Body of pancreas (tissue), 4 donors: ENCODE measurements around the gene PES1.

Source experiments
- POLR2A ChIP-seq, 3 donors: fragments of 450-650 bp; IDR thresholded peaks; one replicate each; pipeline ENCODE4 v1.6.1; 2016; ENCODE audit warnings: antibody characterized with exemption in 3 of 3, mild to moderate bottlenecking in 2 of 3
- TF ChIP-seq, protein P1 (sequence below), 7 experiments: fragments of 450-650 bp in 4 of 7; fragments of 200-600 bp in 3 of 7; sonication (generic) in 3 of 7; IDR thresholded peaks; one replicate each; pipeline ENCODE4 v1.5.1; 2016 to 2019; ENCODE audit warnings: antibody characterized with exemption in 7 of 7

DNA sequence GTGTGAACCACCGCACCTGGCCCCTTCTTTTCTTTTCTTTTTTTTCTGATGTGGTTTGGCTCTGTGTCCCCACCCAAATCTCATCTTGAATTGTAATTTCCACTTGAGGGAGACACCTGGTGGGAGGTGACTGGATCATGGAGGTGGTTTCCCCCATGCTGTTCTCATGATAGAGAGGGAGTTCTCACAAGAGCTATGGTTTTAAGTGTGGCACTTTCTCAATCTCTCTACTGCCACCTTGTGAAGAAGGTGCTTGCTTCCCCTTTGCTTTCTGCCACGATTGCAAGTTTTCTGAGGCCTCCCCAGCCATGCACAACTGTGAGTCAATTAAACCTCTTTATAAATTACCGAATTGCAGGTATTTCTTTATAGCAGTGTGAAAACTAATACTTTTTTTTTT, 10.3 kb upstream of the PES1 start:
- TF ChIP-seq, protein P1, sequence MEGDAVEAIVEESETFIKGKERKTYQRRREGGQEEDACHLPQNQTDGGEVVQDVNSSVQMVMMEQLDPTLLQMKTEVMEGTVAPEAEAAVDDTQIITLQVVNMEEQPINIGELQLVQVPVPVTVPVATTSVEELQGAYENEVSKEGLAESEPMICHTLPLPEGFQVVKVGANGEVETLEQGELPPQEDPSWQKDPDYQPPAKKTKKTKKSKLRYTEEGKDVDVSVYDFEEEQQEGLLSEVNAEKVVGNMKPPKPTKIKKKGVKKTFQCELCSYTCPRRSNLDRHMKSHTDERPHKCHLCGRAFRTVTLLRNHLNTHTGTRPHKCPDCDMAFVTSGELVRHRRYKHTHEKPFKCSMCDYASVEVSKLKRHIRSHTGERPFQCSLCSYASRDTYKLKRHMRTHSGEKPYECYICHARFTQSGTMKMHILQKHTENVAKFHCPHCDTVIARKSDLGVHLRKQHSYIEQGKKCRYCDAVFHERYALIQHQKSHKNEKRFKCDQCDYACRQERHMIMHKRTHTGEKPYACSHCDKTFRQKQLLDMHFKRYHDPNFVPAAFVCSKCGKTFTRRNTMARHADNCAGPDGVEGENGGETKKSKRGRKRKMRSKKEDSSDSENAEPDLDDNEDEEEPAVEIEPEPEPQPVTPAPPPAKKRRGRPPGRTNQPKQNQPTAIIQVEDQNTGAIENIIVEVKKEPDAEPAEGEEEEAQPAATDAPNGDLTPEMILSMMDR (IDR thresholded peaks at IDR 0.05) = peak; percentile 14 to 56 (median 43)
- TF ChIP-seq POLR2A (IDR thresholded peaks at IDR 0.05) = no peak
